Breast epithelium (tissue), 4 donors: ENCODE data around the gene GNAT3. TPM values are rescaled to one million over a fixed set of nuclear protein-coding genes. Genes with fewer than 3 reads are reported as not detected.

Experiments
- DNase-seq, 2 donors: peaks; one replicate each; pipeline ENCODE4 v3.0.0-alpha.2; 2019; ENCODE audit warnings: low spot score in 2 of 2
- H3K27ac ChIP-seq, 2 donors: fragments of 200-600 bp; sonication (generic) in 1 of 2; one replicate each; pipeline ENCODE4 v1.5.1; 2016 to 2019; ENCODE audit warnings: mild to moderate bottlenecking in 1 of 2
- H3K27me3 ChIP-seq, 2 donors: fragments of 200-600 bp; sonication (generic) in 1 of 2; one replicate each; pipeline versions ENCODE4 v1.5.1 to v1.6.0; 2017 to 2019; ENCODE audit warnings: control low read depth in 1 of 2, mild to moderate bottlenecking in 1 of 2
- H3K36me3 ChIP-seq: fragments of 200-600 bp; one replicate; pipeline ENCODE4 v1.5.1; 2019
- H3K4me1 ChIP-seq, 2 donors: fragments of 200-600 bp; sonication (generic); one replicate each; pipeline ENCODE4 v1.5.1; 2016 to 2019; ENCODE audit warnings: control low read depth in 1 of 2
- H3K4me3 ChIP-seq, 3 donors: fragments of 200-600 bp; sonication (generic); 1 replicate in 2 of 3; 2 replicates in 1 of 3; pipeline ENCODE4 v1.5.1; 2016 to 2019; ENCODE audit warnings: mild to moderate bottlenecking in 3 of 3, moderate library complexity in 2 of 3
- H3K9me3 ChIP-seq, 2 donors: fragments of 200-600 bp; sonication (generic) in 1 of 2; one replicate each; pipeline ENCODE4 v1.5.1; 2016 to 2019; ENCODE audit warnings: control low read depth in 1 of 2
- CTCF ChIP-seq, 3 donors: fragments of 450-650 bp; IDR thresholded peaks; one replicate each; pipeline ENCODE4 v1.5.1; 2016 to 2017; ENCODE audit warnings: antibody characterized with exemption in 3 of 3, mild to moderate bottlenecking in 3 of 3, moderate library complexity in 3 of 3
- POLR2A ChIP-seq: fragments of 450-650 bp; IDR thresholded peaks from one replicate; pipeline ENCODE4 v1.6.1; 2016; ENCODE audit warnings: antibody characterized with exemption, mild to moderate bottlenecking, moderate library complexity
- POLR2AphosphoS5 ChIP-seq, 3 donors: sonication (generic); formaldehyde crosslinking; IDR thresholded peaks; one replicate each; pipeline ENCODE4 v1.6.1; 2017; ENCODE audit warnings: antibody characterized with exemption in 3 of 3
- intact Hi-C: fragments of 100-400 bp; cut with DNase I; formaldehyde crosslinking; loops from one replicate; pipeline ENCODE4 v1.15.1; 2023; ENCODE audit warnings: low total_unique reads
- total RNA-seq, 3 donors: library from RNA; depleted of rRNA; stranded (reverse); fragments of >200 nt; gene quantifications; one replicate each; pipeline ENCODE4 v1.1.0, GENCODE V29; 2016

Gene GNAT3
- total RNA-seq, 3 donors from 2014 or later, result not detected

- no peaks in the 10 kb centered on the region for H3K9me3 ChIP-seq
- DNase-seq, result no peak
- no peaks in the 10 kb centered on the region for H3K27me3 ChIP-seq
- TF ChIP-seq POLR2AphosphoS5 (IDR thresholded peaks at IDR 0.05) (no peak), POLR2A (no peak), CTCF (IDR thresholded peaks at IDR 0.05) (no peak)
- H3K4me1 ChIP-seq, result no peaks in the 10 kb centered on the region
- no peak overlapping the region for H3K4me3 ChIP-seq
- no peaks in the 10 kb centered on the region for H3K36me3 ChIP-seq
- intact Hi-C loops, result no loop called here
- no peak overlapping the region for H3K27ac ChIP-seq
Observed at GRCh38 chr7:80510021-80510420, 1.8 kb downstream of the GNAT3 start.

DNA sequence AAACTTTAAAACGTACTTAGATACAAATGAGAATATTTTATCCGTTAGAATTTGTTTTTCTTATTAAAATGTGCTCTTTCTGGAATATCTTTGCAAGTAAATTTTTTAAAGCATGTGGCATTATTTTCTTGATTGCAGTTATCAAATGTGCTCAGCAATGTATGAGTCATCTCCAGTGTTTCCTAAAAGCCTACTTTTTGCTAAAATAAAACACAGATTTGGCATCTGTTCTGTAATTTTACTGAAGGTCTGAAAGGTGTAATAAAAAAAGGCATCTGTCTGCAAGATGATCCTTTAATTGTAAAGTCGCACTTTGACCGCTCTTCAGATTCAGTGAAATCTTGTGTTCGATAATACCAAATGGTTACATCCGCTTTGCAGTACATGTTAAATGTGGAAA lies 3.4 kb downstream of the GNAT3 start:
- Histone ChIP-seq H3K36me3 (no peaks in the 10 kb centered on the region), H3K27ac (no peak overlapping the region), H3K4me3 (no peak overlapping the region), H3K9me3 (no peaks in the 10 kb centered on the region), H3K4me1 (no peaks in the 10 kb centered on the region), H3K27me3 (no peaks in the 10 kb centered on the region)
- no peak for DNase-seq
- no peak for TF ChIP-seq CTCF (IDR thresholded peaks at IDR 0.05)
- TF ChIP-seq POLR2A, result no peak
- no peak for TF ChIP-seq POLR2AphosphoS5 (IDR thresholded peaks at IDR 0.05)
- intact Hi-C loops, result no loop called here

GRCh38 chr7:80505900-80506500 lies 5.9 kb downstream of the GNAT3 start:
- no peak for TF ChIP-seq POLR2AphosphoS5 (IDR thresholded peaks at IDR 0.05)
- no peak for TF ChIP-seq POLR2A
- Histone ChIP-seq H3K4me3 (no peak overlapping the region), H3K27ac (no peak overlapping the region), H3K27me3 (no peaks in the 10 kb centered on the region), H3K4me1 (no peaks in the 10 kb centered on the region), H3K9me3 (no peaks in the 10 kb centered on the region), H3K36me3 (no peaks in the 10 kb centered on the region)
- intact Hi-C loops, result no loop called here
- DNase-seq, result no peak

- no peaks in the 10 kb centered on the region for H3K36me3 ChIP-seq
- intact Hi-C loops, result no loop called here
- TF ChIP-seq CTCF (IDR thresholded peaks at IDR 0.05) (no peak), POLR2AphosphoS5 (IDR thresholded peaks at IDR 0.05) (no peak), POLR2A (no peak)
- no peaks in the 10 kb centered on the region for H3K9me3 ChIP-seq
- no peaks in the 10 kb centered on the region for H3K27me3 ChIP-seq
- H3K4me3 ChIP-seq, result no peak overlapping the region
- no peak overlapping the region for H3K27ac ChIP-seq
- DNase-seq, result no peak
- H3K4me1 ChIP-seq, result no peaks in the 10 kb centered on the region
Observed at GRCh38 chr7:80500325-80500724, 11.5 kb downstream of the GNAT3 start.

- Histone ChIP-seq H3K36me3 (no peaks in the 10 kb centered on the region), H3K27me3 (no peaks in the 10 kb centered on the region), H3K27ac (peak overlapping the region; percentile 29 to 60), H3K9me3 (no peaks in the 10 kb centered on the region), H3K4me3 (no peak overlapping the region), H3K4me1 (no peaks in the 10 kb centered on the region)
- no peak for TF ChIP-seq CTCF (IDR thresholded peaks at IDR 0.05)
- no peak for TF ChIP-seq POLR2A
- no peak for TF ChIP-seq POLR2AphosphoS5 (IDR thresholded peaks at IDR 0.05)
- intact Hi-C loops, result no loop called here
- peak in 1 of 2 donors; percentile 43 for DNase-seq
Observed at GRCh38 chr7:80499350-80499953, 12.4 kb downstream of the GNAT3 start.
